ENCODE results near the gene SLCO3A1.

Gene SLCO3A1

GRCh38 chr15:92111291-92111690 lies 257.8 kb downstream of the SLCO3A1 start:
- no peak for FAIRE-seq

- no peak for FAIRE-seq
Observed at GRCh38 chr15:92111751-92112150, 258.2 kb downstream of the SLCO3A1 start.

- FAIRE-seq, result no peak
Observed at GRCh38 chr15:92112180-92112579, 258.7 kb downstream of the SLCO3A1 start.

- no peak for FAIRE-seq
Observed at GRCh38 chr15:92112711-92113110, 259.2 kb downstream of the SLCO3A1 start.

GRCh38 chr15:92113832-92114231 lies 260.3 kb downstream of the SLCO3A1 start:
- FAIRE-seq, result no peak

- FAIRE-seq, result no peak
Observed at GRCh38 chr15:92115834-92116233, 262.3 kb downstream of the SLCO3A1 start.

GRCh38 chr15:92116330-92116729 lies 262.8 kb downstream of the SLCO3A1 start:
- FAIRE-seq, result no peak

- FAIRE-seq, result no peak
Observed at GRCh38 chr15:92117261-92117731, 263.8 kb downstream of the SLCO3A1 start.

GRCh38 chr15:92118162-92118935 lies 264.8 kb downstream of the SLCO3A1 start:
- no peak for FAIRE-seq

GRCh38 chr15:92118936-92119325 lies 265.4 kb downstream of the SLCO3A1 start:
- FAIRE-seq, result no peak

GRCh38 chr15:92120094-92120795 lies 266.7 kb downstream of the SLCO3A1 start:
- no peak for FAIRE-seq

GRCh38 chr15:92121047-92121446 lies 267.5 kb downstream of the SLCO3A1 start:
- no peak for FAIRE-seq

GRCh38 chr15:92122259-92122658 lies 268.8 kb downstream of the SLCO3A1 start:
- FAIRE-seq, result no peak

GRCh38 chr15:92123962-92124656 lies 270.6 kb downstream of the SLCO3A1 start:
- no peak for FAIRE-seq

- no peak for FAIRE-seq
Observed at GRCh38 chr15:92124657-92125010, 271.1 kb downstream of the SLCO3A1 start.

- FAIRE-seq, result no peak
Observed at GRCh38 chr15:92128788-92129187, 275.3 kb downstream of the SLCO3A1 start.

GRCh38 chr15:92130244-92130643 lies 276.7 kb downstream of the SLCO3A1 start:
- no peak for FAIRE-seq

GRCh38 chr15:92130906-92131305 lies 277.4 kb downstream of the SLCO3A1 start:
- FAIRE-seq, result no peak

GRCh38 chr15:92132982-92133755 lies 279.7 kb downstream of the SLCO3A1 start:
- no peak for FAIRE-seq

- FAIRE-seq, result no peak
Observed at GRCh38 chr15:92140796-92141195, 287.3 kb downstream of the SLCO3A1 start.

- no peak for FAIRE-seq
Observed at GRCh38 chr15:92141607-92142006, 288.1 kb downstream of the SLCO3A1 start.

- FAIRE-seq, result no peak
Observed at GRCh38 chr15:92142242-92143232, 289.0 kb downstream of the SLCO3A1 start.

Measured in G401.6 (cell line).